HepG2 (cell line): ENCODE data around the gene ATP6V0E2. TPM values are rescaled to one million over a fixed set of nuclear protein-coding genes. Genes with fewer than 3 reads are reported as not detected.

Experiments used
- ATAC-seq: fragments of 200-7000 bp; cut with Tn5 transposase; 3 replicates; pipeline ENCODE4 v1.9.1; 2020; ENCODE audit warnings: mild to moderate bottlenecking, moderate library complexity
- BruUV-seq: library from RNA; stranded (reverse); fragments of 400-500 nt; replicated peaks from 2 replicates; lab custom pipeline; 2021; lab: Mats Ljungman, UMichigan
- CTCF ChIA-PET: fragments of 300-600 bp; formaldehyde crosslinking; extraction: SDS; loops from one replicate; lab custom pipeline; 2021; ENCODE audit warnings: low total read pairs, inconsistent platforms, low intra/inter-chr PET ratio; lab: Yijun Ruan, JAX
- POLR2A ChIA-PET: fragments of 350-600 bp; sonication (Branson Sonifier 250); formaldehyde crosslinking; loops from one replicate; lab custom pipeline; 2020; ENCODE audit warnings: antibody characterized with exemption, inconsistent platforms; lab: Yijun Ruan, JAX
- DNase-seq: peaks from one replicate; pipeline ENCODE4 v3.0.0-alpha.2; 2015; ENCODE audit warnings: low spot score
- FAIRE-seq: peaks from 3 replicates; lab custom pipeline; 2011; peaks lifted over from hg19 to GRCh38; lab: Jason Lieb, UNC
- H2AFZ ChIP-seq: one replicate; pipeline ENCODE4 v1.6.1; 2011; ENCODE audit warnings: low read length, inconsistent platforms
- H3K27ac ChIP-seq: fragments of 300-600 bp; 3 replicates; pipeline ENCODE4 v1.8.0; 2011; ENCODE audit warnings: mixed run types, mild to moderate bottlenecking, mixed read lengths, low read length, inconsistent platforms; ENCODE audit not compliant: insufficient read depth; ENCODE audit errors: extremely low read length
- H3K27me3 ChIP-seq, 2 experiments: fragments of 200-600 bp in 1 of 2; 2 replicates in 1 of 2; 3 replicates in 1 of 2; pipeline versions ENCODE4 v1.6.0 to v1.8.0; 2011; ENCODE audit warnings: low read length in 2 of 2, mild to moderate bottlenecking in 2 of 2, moderate library complexity in 2 of 2, inconsistent platforms in 1 of 2; ENCODE audit not compliant: insufficient read depth in 2 of 2, control insufficient read depth in 1 of 2
- H3K36me3 ChIP-seq, 2 experiments: fragments of 200-600 bp in 1 of 2; replicated peaks in 1 of 2; 2 replicates in 1 of 2; 3 replicates in 1 of 2; pipeline versions ENCODE4 v1.5.1 to v1.8.0; 2011; ENCODE audit warnings: low read length in 2 of 2, inconsistent platforms in 1 of 2; ENCODE audit not compliant: insufficient read depth in 2 of 2, control insufficient read depth in 1 of 2
- H3K4me1 ChIP-seq: 2 replicates; pipeline ENCODE4 v1.5.1; 2012; ENCODE audit warnings: low read length, inconsistent platforms; ENCODE audit not compliant: insufficient read depth
- H3K4me2 ChIP-seq: 2 replicates; pipeline ENCODE4 v1.6.0; 2011; ENCODE audit warnings: low read depth, low read length, inconsistent platforms
- H3K4me3 ChIP-seq, 3 experiments: fragments of 200-600 bp in 1 of 3; sonication (generic), shearing (Covaris generic) in 1 of 3; replicated peaks in 1 of 3; 2 replicates each; pipeline ENCODE4 v1.5.1; 2011 to 2016; ENCODE audit warnings: low read length in 3 of 3, inconsistent platforms in 2 of 3, low read depth in 2 of 3, mild to moderate bottlenecking in 2 of 3, control low read depth in 1 of 3, mixed read lengths in 1 of 3; ENCODE audit not compliant: insufficient read depth in 1 of 3
- H3K79me2 ChIP-seq: one replicate; pipeline ENCODE4 v1.6.1; 2011; ENCODE audit warnings: low read length, inconsistent platforms; ENCODE audit not compliant: insufficient read depth
- H3K9ac ChIP-seq: 2 replicates; pipeline ENCODE4 v1.6.0; 2011; ENCODE audit warnings: mild to moderate bottlenecking, low read depth, low read length, inconsistent platforms; ENCODE audit not compliant: insufficient read depth
- H3K9me3 ChIP-seq: 2 replicates; pipeline ENCODE4 v1.5.1; 2012; ENCODE audit warnings: mild to moderate bottlenecking, low read length
- H4K20me1 ChIP-seq: 2 replicates; pipeline ENCODE4 v1.6.0; 2011; ENCODE audit warnings: inconsistent platforms, mild to moderate bottlenecking, low read length, moderate library complexity; ENCODE audit not compliant: insufficient read depth
- DPF2 ChIP-seq: sonication (generic); formaldehyde crosslinking; IDR thresholded peaks from 2 replicates; pipeline ENCODE4 v1.4.0; 2020; ENCODE audit warnings: mild to moderate bottlenecking, low read depth, missing genetic modification reagents, borderline replicate concordance
- EHMT2 ChIP-seq: fragments of 200-600 bp; sonication (generic); IDR thresholded peaks from 2 replicates; pipeline ENCODE4 v1.7.0; 2017; ENCODE audit warnings: antibody characterized with exemption, low read depth, low read length, borderline replicate concordance
- ELF4 ChIP-seq: sonication (generic); formaldehyde crosslinking; IDR thresholded peaks from 2 replicates; pipeline ENCODE4 v1.5.0; 2020; ENCODE audit warnings: missing genetic modification reagents, mild to moderate bottlenecking, moderate library complexity, borderline replicate concordance
- FOSL2 ChIP-seq: sonication (generic); formaldehyde crosslinking; IDR thresholded peaks from 2 replicates; pipeline ENCODE4 v1.4.0; 2020; ENCODE audit warnings: missing genetic modification reagents
- HHEX ChIP-seq: IDR thresholded peaks from 2 replicates; pipeline ENCODE4 v1.6.1; 2016; ENCODE audit warnings: control low read depth
- HNRNPL ChIP-seq: fragments of 200-400 bp; formaldehyde crosslinking; IDR thresholded peaks from 2 replicates; pipeline ENCODE4 v1.6.1; 2017; ENCODE audit warnings: mild to moderate bottlenecking, low read depth, low read length
- ISX ChIP-seq: sonication (generic); formaldehyde crosslinking; conservative IDR thresholded peaks from 2 replicates; pipeline ENCODE4 v1.5.0; 2020; ENCODE audit warnings: missing genetic modification reagents
- KDM4B ChIP-seq: sonication (generic); formaldehyde crosslinking; IDR thresholded peaks from 2 replicates; pipeline ENCODE4 v1.4.0; 2020; ENCODE audit warnings: missing genetic modification reagents
- RFX1 ChIP-seq: fragments of 450-650 bp; IDR thresholded peaks from 2 replicates; pipeline ENCODE4 v1.6.1; 2017
- SATB2 ChIP-seq: sonication (generic); formaldehyde crosslinking; IDR thresholded peaks from 2 replicates; pipeline ENCODE4 v1.5.0; 2020; ENCODE audit warnings: missing genetic modification reagents
- SRSF9 ChIP-seq: fragments of 200-400 bp; formaldehyde crosslinking; IDR thresholded peaks from 2 replicates; pipeline ENCODE4 v1.6.1; 2018; ENCODE audit warnings: borderline replicate concordance, mild to moderate bottlenecking, low read depth, low read length; ENCODE audit not compliant: insufficient read depth, poor library complexity, severe bottlenecking
- TBP ChIP-seq: sonication (generic); formaldehyde crosslinking; IDR thresholded peaks from 2 replicates; pipeline ENCODE4 v1.5.0; 2020; ENCODE audit warnings: missing genetic modification reagents
- TBX2 ChIP-seq: sonication (generic); formaldehyde crosslinking; IDR thresholded peaks from 2 replicates; pipeline ENCODE4 v1.5.0; 2020; ENCODE audit warnings: missing genetic modification reagents, mild to moderate bottlenecking, borderline replicate concordance
- ZNF136 ChIP-seq: sonication (generic); formaldehyde crosslinking; IDR thresholded peaks from 2 replicates; pipeline ENCODE4 v1.8.1; 2022; ENCODE audit warnings: low read depth, mild to moderate bottlenecking, moderate library complexity, missing genetic modification reagents
- ZNF33A ChIP-seq: sonication (generic); formaldehyde crosslinking; IDR thresholded peaks from 2 replicates; pipeline ENCODE4 v1.5.1; 2020; ENCODE audit warnings: missing genetic modification reagents, mild to moderate bottlenecking, moderate library complexity, borderline replicate concordance
- ZNF33B ChIP-seq: sonication (generic); formaldehyde crosslinking; IDR thresholded peaks from 2 replicates; pipeline ENCODE4 v1.5.1; 2020; ENCODE audit warnings: mild to moderate bottlenecking, missing genetic modification reagents
- ZNF629 ChIP-seq: sonication (generic); formaldehyde crosslinking; conservative IDR thresholded peaks from 2 replicates; pipeline ENCODE4 v1.5.0; 2020; ENCODE audit warnings: missing genetic modification reagents
- WGBS: methylation state at CpG from one replicate; pipeline ENCODE4 v1.1.6; 2017; ENCODE audit warnings: low lambda C conversion rate; 5-methylcytosine and 5-hydroxymethylcytosine counted together
- in situ Hi-C: cut with HindIII; loops from 2 replicates; pipeline ENCODE4 v1.10.0; 2017; ENCODE audit warnings: low pct_unique_long_range_greater_than_20kb; ENCODE audit not compliant: extremely low pct_ligation_motif_present
- intact Hi-C: fragments of 100-400 bp; cut with micrococcal nuclease; formaldehyde crosslinking; loops from one replicate; pipeline ENCODE4 v1.10.0; 2022; ENCODE audit not compliant: unreplicated experiment
- polyA plus RNA-seq, 8 experiments: library from polyadenylated mRNA; depleted of rRNA in 3 of 8; stranded (reverse) in 7 of 8; unstranded in 1 of 8; fragments of >200 nt; fragmentation: Illumina TruSeq in 4 of 8; extraction: Trizol in 4 of 8; gene quantifications; 2 replicates each; pipeline versions ENCODE4 v1.2.1 to v1.2.3, GENCODE V29; 2011 to 2016; ENCODE audit warnings: low read depth in 4 of 8, missing spikeins in 1 of 8, mixed read lengths in 1 of 8; ENCODE audit not compliant: insufficient read depth in 1 of 8
- total RNA-seq, 5 experiments: library from RNA; depleted of rRNA; stranded (reverse); fragments of >200 nt; fragmentation: Illumina TruSeq; extraction: Trizol; gene quantifications; 2 replicates each; pipeline ENCODE4 v1.2.3, GENCODE V29; 2016; ENCODE audit warnings: low read depth in 1 of 5

ATP6V0E2 gene
- total and polyA plus RNA-seq, 2 of the 13 experiments (the other 11 are each of a cell fraction or from before 2014, with no cell fraction given), result 36.8 to 203 TPM

DNA sequence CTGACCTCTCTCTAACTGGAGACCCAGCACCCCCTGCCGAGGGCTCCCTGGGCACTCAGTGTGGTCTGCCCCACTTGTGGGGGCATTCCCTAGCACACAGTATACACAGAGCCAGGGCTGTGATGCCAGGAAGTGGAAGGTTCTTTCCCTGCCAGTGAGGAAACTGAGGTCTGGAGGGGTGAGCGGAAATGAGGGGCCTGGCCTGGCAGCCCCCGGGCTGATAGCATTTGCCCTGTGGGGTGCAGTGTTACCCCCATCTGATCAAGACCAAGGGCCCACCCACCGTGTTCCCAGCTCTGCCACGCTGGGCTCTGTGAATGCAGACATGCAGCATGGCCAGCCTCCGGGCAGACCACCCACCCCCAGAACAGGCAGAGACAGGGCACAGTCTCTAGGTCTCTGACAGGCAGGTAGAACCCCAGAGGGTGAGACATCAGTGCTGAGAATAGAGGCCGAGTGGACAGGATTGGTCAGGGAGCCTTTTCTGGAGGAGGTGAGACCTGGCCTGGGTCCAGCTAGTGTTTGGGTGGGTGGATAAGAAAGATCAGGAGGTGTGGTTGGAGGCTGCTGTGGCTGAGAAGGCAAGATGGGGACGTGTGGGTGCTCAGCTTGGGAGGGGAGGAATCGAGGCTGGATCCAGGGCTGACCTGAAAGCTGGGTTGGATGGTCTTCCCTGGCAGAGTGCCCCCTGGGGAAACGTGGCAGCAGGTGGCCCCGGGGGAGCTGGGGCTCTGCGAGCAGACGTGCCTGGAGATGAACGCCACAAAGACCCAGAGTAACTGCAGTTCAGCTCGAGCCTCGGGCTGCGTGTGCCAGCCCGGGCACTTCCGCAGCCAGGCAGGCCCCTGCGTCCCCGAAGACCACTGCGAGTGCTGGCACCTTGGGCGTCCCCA, 46.4 kb upstream of the ATP6V0E2 start:
- Histone ChIP-seq H3K4me1 (peaks cover under 1% of the 10 kb centered on the region; the same call in 1 of the 2 replicates), H3K4me2 (no peak overlapping the region), H3K27me3 (no peaks in the 10 kb centered on the region), H3K9ac (no peak overlapping the region), H4K20me1 (no peaks in the 10 kb centered on the region), H3K36me3 (no peaks in the 10 kb centered on the region), H3K79me2 (no peaks in the 10 kb centered on the region), H3K9me3 (no peaks in the 10 kb centered on the region), H2AFZ (no peak overlapping the region), H3K27ac (no peak overlapping the region), H3K4me3 (no peak overlapping the region)
- 51% methylated on average over 5 of the region's 23 CpGs for WGBS
- DNase-seq, result no peak
- BruUV-seq, result no TSS peak
- CTCF ChIA-PET, result no interaction called here
- intact Hi-C loops, result no loop called here
- no peak for FAIRE-seq
- no peak for ATAC-seq
- TF ChIP-seq SATB2 (no peak), RFX1 (no peak), TBX2 (CRISPR knock-in tag) (no peak), HNRNPL (no peak), ZNF33B (CRISPR knock-in tag) (no peak), TBP (CRISPR knock-in tag) (no peak)
- POLR2A ChIA-PET, result no interaction called here
- in situ Hi-C loops, result no loop called here

DNA sequence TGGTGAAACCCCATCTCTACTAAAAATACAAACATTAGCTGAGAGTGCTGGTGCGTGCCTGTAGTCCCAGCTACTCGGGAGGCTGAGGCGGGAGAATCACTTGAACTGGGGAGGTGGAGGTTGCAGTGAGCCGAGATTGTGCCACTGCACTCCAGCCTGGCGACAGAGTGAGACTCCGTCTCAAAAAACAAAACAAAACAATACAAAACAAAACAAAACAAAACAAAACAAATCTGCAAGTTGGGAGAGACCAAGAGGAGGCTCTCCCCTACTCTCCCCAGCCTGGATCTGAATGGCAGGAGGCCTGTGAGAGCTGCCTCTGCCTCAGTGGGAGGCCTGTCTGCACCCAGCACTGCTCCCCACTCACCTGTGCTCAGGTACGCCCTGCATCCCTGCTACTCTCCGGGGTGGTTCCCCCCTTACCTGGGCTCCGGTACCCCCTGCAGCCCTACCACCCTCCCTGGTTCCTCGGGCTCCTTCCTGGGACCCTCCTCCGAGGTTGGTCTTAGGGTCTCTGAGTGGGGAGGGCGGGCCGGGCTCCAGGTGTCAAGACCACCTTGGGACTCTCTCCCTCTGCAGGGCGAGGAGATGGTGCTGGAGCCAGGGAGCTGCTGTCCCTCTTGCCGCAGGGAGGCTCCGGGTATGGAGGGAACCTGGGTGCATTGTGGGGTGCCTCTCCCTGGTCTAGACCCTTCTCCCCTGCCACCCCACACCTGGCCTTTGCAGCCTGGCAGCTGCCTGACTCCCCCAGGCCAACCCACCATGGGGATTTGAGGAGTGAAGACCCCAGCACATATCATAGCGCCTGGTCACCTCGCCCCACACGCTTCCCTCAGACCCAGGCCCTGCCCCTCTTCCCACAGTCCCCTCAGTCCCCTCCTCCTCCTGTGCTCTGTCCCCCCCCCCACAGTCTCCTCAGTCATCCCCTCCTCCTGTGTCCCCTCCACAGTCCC, 45.1 kb upstream of the ATP6V0E2 start:
- no peaks in the 10 kb centered on the region for H3K9me3 ChIP-seq
- H3K27ac ChIP-seq, result no peak overlapping the region
- no peaks in the 10 kb centered on the region for H3K79me2 ChIP-seq
- no peaks in the 10 kb centered on the region for H4K20me1 ChIP-seq
- no peak overlapping the region for H2AFZ ChIP-seq
- no peak for FAIRE-seq
- no peak overlapping the region for H3K4me2 ChIP-seq
- no peak for DNase-seq
- no TSS peak for BruUV-seq
- no peaks in the 10 kb centered on the region for H3K4me1 ChIP-seq
- H3K36me3 ChIP-seq, result no peaks in the 10 kb centered on the region
- H3K9ac ChIP-seq, result no peak overlapping the region
- no peak for ATAC-seq
- H3K27me3 ChIP-seq, result no peaks in the 10 kb centered on the region
- intact Hi-C loops (no loop called here), in situ Hi-C loops (no loop called here)
- ChIA-PET POLR2A (no interaction called here), CTCF (no interaction called here)
- no peak overlapping the region for H3K4me3 ChIP-seq
- 79% methylated on average over 11 of the region's 19 CpGs for WGBS
- TF ChIP-seq ZNF136 (CRISPR knock-in tag) (no peak), ELF4 (no peak), SRSF9 (no peak), ZNF33A (no peak), KDM4B (no peak), DPF2 (CRISPR knock-in tag) (no peak), ZNF629 (CRISPR knock-in tag) (no peak), HHEX (no peak), FOSL2 (CRISPR knock-in tag) (no peak), ISX (CRISPR knock-in tag) (no peak), EHMT2 (no peak)
